Measurements from ENCODE around the gene C1QL1. TPM values are rescaled to one million over a fixed set of nuclear protein-coding genes. Genes with fewer than 3 reads are reported as not detected.

Gene C1QL1
- total RNA-seq, 4 donors from 2014 or later = 9.8 to 25.5 (median 21.2) TPM

DNA sequence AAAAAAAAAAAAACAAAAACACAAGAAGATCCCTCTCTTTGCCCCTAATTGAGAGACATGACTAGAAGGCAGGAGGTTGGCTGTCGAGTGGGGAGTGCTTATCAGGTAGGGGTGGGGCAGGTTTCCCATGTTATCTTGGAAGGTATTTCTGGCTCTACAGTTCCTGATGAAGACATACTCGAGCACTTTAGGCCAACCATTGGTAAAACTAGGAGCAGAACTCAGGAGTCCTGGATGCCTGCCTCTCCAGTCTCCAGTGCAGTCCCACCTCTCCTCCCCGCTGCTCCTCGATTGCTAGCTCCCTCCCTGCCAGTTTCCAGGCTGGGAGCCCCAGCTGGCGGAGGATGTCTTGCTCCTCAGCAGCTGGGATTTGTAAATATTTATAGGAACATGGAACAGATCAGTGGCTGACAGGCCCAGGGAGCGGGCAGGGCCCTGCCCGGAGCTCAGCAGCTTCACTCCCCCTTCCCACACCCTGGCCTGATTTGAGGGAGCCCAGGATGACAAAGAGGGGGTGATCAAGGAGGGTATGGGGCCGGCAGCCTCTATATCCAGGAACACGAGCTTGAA is 11.4 kb upstream of the C1QL1 start:
- no peaks in the 10 kb centered on the region for H3K9me3 ChIP-seq
- no peak for DNase-seq (ENCODE audit: low spot score in 2 of 2)
- no peak overlapping the region for H3K4me3 ChIP-seq
- H3K36me3 ChIP-seq = no peaks in the 10 kb centered on the region
- WGBS, 2 donors = 52 to 69% methylated on average over 9 of the region's 9 CpGs
- TF ChIP-seq EP300 (IDR thresholded peaks at IDR 0.05) (no peak), POLR2A (IDR thresholded peaks at IDR 0.05) (no peak)
- TF ChIP-seq, protein P1, sequence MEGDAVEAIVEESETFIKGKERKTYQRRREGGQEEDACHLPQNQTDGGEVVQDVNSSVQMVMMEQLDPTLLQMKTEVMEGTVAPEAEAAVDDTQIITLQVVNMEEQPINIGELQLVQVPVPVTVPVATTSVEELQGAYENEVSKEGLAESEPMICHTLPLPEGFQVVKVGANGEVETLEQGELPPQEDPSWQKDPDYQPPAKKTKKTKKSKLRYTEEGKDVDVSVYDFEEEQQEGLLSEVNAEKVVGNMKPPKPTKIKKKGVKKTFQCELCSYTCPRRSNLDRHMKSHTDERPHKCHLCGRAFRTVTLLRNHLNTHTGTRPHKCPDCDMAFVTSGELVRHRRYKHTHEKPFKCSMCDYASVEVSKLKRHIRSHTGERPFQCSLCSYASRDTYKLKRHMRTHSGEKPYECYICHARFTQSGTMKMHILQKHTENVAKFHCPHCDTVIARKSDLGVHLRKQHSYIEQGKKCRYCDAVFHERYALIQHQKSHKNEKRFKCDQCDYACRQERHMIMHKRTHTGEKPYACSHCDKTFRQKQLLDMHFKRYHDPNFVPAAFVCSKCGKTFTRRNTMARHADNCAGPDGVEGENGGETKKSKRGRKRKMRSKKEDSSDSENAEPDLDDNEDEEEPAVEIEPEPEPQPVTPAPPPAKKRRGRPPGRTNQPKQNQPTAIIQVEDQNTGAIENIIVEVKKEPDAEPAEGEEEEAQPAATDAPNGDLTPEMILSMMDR (IDR thresholded peaks at IDR 0.05) = no peak
- H3K27me3 ChIP-seq = peaks cover 0 to 25% of the 10 kb centered on the region in 2 donors
- H3K27ac ChIP-seq = no peak overlapping the region
- H3K4me1 ChIP-seq = no peaks in the 10 kb centered on the region

DNA sequence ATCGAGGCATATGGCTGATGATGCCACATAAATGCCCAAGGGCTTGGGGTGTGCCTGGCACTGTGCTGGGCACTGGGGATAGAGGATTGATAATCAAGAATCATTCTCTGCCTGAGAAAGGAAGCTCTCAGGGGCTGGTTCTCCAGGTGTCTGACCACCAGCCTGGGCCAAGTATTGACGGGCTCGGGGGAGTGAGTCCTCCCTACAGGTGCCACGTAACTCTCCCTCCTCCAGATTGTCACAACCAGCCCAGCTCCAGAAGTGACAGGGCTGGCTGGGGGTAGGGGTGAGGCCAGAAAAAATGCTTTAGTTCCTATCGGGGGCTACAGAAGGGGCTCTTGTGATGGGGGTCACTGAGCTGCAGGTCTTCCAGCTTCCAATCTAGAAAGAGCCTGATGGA is 10.7 kb upstream of the C1QL1 start:
- Histone ChIP-seq H3K4me1 (no peaks in the 10 kb centered on the region), H3K36me3 (no peaks in the 10 kb centered on the region), H3K9me3 (no peaks in the 10 kb centered on the region), H3K27me3 (peaks cover 0 to 29% of the 10 kb centered on the region in 2 donors), H3K27ac (no peak overlapping the region), H3K4me3 (no peak overlapping the region)
- no peak for DNase-seq (ENCODE audit: low spot score in 2 of 2)
- TF ChIP-seq, protein P1 (IDR thresholded peaks at IDR 0.05) = no peak
- TF ChIP-seq POLR2A (IDR thresholded peaks at IDR 0.05) (no peak), EP300 (IDR thresholded peaks at IDR 0.05) (no peak)
- 91 to 98% methylated on average over 5 of the region's 5 CpGs for WGBS, 2 donors

DNA sequence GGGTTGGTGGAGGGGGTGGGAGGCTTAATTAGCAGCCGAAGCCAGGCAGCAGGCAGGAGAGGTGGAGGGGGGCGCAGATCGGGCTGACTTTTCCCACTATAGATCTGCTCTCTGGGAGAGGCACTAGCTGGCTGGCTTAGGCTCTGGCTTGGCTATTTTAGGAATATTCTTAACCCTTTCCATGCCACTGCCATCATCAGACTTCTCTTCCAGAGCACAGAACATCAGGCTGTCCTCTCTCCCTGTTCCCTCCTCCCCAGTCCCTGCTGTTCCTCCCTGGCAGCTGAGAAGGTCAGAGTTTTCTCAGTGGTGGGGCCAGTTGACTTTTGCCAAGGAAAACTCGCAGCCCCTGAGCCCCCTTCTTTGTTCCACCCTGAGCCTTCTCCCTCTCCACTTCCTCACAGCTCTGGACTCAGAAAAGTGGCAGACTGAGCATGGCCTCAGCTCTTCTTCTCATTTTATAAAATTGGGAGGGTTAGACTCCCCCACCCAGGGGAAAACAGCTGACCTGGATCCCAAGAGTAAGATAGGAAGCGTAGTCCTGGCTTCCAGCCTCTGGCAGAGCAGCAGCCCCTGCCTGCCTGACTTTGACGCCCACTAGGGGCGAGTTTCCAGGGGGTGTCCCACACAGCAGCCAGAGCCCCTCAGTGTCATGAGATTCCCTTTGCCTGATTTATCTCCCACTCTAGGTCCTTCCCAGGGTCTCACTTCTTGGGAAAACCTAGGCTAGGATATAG is 9.9 kb upstream of the C1QL1 start:
- H3K9me3 ChIP-seq = no peaks in the 10 kb centered on the region
- H3K4me3 ChIP-seq = no peak overlapping the region
- DNase-seq (ENCODE audit: low spot score in 2 of 2) = no peak
- no peaks in the 10 kb centered on the region for H3K36me3 ChIP-seq
- H3K27me3 ChIP-seq = peaks cover 0 to 29% of the 10 kb centered on the region in 2 donors
- TF ChIP-seq EP300 (IDR thresholded peaks at IDR 0.05) (no peak), POLR2A (IDR thresholded peaks at IDR 0.05) (no peak)
- TF ChIP-seq, protein P1 (IDR thresholded peaks at IDR 0.05) = no peak
- no peak overlapping the region for H3K27ac ChIP-seq
- 42 to 44% methylated on average over 7 of the region's 7 CpGs for WGBS, 2 donors
- no peaks in the 10 kb centered on the region for H3K4me1 ChIP-seq

DNA sequence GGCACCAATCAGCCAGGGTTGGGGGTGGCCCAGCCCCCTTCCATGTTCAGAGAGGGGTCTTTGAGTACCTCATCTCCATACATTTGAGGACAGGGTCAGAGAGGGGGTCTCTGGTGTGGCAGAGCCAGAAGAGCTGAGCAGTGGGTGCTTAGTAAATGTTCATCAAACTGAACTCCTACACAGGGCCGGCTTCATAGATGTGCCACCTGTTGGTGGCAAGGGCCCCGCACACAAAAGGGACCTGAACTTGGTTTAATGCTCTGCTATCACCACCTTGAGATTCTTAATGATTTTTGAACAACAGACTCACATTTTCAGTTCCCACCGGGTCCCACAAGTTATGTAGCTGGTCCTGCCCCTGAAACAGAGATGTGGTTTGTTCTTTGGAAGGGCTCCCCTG is 9.0 kb upstream of the C1QL1 start:
- Histone ChIP-seq H3K4me1 (no peaks in the 10 kb centered on the region), H3K9me3 (no peaks in the 10 kb centered on the region), H3K4me3 (no peak overlapping the region), H3K27ac (no peak overlapping the region), H3K36me3 (no peaks in the 10 kb centered on the region), H3K27me3 (peaks cover 0 to 29% of the 10 kb centered on the region in 2 donors)
- DNase-seq (ENCODE audit: low spot score in 2 of 2) = no peak
- no peak for TF ChIP-seq POLR2A (IDR thresholded peaks at IDR 0.05)
- TF ChIP-seq EP300 (IDR thresholded peaks at IDR 0.05) = no peak
- TF ChIP-seq, protein P1 (IDR thresholded peaks at IDR 0.05) = no peak
- 65 to 77% methylated on average over 3 of the region's 3 CpGs for WGBS, 2 donors

DNA sequence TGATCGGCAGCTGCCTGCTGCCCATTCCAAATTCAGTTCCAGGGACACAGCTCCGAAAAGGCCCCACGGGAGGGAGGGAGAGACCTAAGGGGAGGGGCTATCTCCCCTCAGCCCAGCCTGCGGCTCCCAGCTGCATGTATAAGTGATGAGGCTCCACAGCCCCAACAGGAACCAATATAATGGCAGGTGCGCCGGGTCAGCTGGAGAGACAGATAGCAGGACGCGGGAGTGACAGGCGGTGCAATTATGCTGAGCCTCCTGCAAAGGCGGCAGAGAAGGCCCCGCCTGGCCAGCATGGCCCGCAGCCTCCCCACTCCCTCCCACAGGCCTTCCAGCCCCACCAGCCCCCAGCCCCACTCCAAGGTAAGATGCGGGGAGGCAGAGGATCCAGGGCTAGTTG is 8.1 kb upstream of the C1QL1 start:
- no peak for TF ChIP-seq EP300 (IDR thresholded peaks at IDR 0.05)
- TF ChIP-seq, protein P1 (IDR thresholded peaks at IDR 0.05) = no peak
- TF ChIP-seq POLR2A (IDR thresholded peaks at IDR 0.05) = no peak
- no peaks in the 10 kb centered on the region for H3K9me3 ChIP-seq
- no peak for DNase-seq (ENCODE audit: low spot score in 2 of 2)
- WGBS, 2 donors = 59 to 71% methylated on average over 12 to 13 of the region's 13 CpGs
- no peak overlapping the region for H3K27ac ChIP-seq
- H3K36me3 ChIP-seq = no peaks in the 10 kb centered on the region
- no peak overlapping the region for H3K4me3 ChIP-seq
- H3K27me3 ChIP-seq = peaks cover 0 to 29% of the 10 kb centered on the region in 2 donors
- no peaks in the 10 kb centered on the region for H3K4me1 ChIP-seq
